ENCODE measurements around the gene KRT7. TPM values are rescaled to one million over a fixed set of nuclear protein-coding genes. Genes with fewer than 3 reads are reported as not detected.
A peak's percentile ranks its signal among the peaks of the same experiment; 100 is the strongest.
"Not testable (repeated sequence)": the region's sequence is repeated elsewhere in the genome, so short reads cannot be mapped to it uniquely, and the experiment has no call there.

KRT7 gene
- total and polyA plus RNA-seq, 2 donors (not counting 3 experiments of a cell fraction or from before 2014, with no cell fraction given): 120 to 293 TPM

DNA sequence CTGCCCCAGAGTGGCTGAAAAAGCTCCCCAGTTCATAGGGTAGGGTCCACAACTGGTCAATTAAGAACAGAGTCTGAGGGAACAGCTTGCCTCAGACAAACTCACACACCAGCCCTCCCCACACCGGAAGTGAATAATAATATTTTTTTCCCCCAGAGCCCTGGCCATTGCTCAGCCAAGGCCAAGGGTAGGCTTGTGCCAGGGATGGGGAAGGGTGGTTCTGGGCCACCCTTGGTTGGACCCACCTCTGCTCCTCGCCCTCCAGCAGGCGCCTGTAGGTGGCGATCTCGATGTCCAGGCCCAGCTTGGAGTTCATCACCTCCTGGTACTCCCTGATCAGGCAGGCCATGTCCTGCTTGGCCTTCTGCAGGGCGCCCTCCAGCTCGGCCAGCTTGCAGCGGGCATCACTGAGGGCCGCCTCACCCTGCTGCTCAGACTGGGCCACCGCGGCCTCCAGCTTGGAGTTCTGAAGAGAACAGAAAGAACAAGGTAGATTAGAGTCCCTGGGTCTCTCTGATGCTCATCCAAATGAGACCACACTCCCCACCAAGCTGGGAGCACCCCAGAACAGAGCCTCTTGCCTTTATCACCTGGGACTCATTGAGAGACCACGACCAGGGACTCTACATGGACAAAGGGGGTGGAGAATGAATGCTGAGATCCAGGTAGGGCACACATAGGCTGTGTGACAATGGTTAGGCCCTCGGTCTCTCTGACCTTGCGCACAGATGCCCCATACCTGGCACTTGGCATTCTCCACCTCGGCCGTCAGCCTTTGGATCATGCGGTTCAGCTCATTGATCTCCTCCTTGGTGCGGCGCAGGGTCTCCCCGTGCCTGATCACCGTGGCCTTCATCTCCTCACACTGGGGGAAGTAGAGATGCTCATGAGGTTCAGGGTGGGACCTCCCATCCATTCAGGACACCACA is 54.1 kb downstream of the KRT7 start:
- ChIA-PET POLR2A (interaction anchor here (0.7 kb wide), 1 partner anchor 21 kb away, joined by 3 read pairs; no protein-coding TSS in a partner anchor), CTCF (interaction anchor here (1.1 to 2.0 kb wide), 2 partner anchors 8 to 10 kb away, joined by 5 read pairs; no protein-coding TSS in a partner anchor)
- H3K4me3 ChIP-seq (replicated peaks in 1 of 3; ENCODE audit: insufficient read depth in 1 of 3, low read depth in 1 of 3, low read length in 3 of 3); H3K36me3 ChIP-seq (ENCODE audit: control insufficient read depth in 2 of 2, extremely low read depth in 1 of 2, insufficient read depth in 2 of 2, low read length in 2 of 2); BruUV-seq (replicated peaks); FAIRE-seq; DNase-seq (ENCODE audit: low read depth, low spot score); H4K20me1 ChIP-seq (replicated peaks; ENCODE audit: control insufficient read depth, extremely low read depth, insufficient read depth, low read length); intact Hi-C loops (cut with micrococcal nuclease); H3K27ac ChIP-seq (ENCODE audit: insufficient read depth, low read depth, low read length); H3K4me1 ChIP-seq (ENCODE audit: control insufficient read depth, extremely low read depth, insufficient read depth, low read length); H3K9me3 ChIP-seq (replicated peaks; ENCODE audit: control insufficient read depth, insufficient read depth, low read length); H3K9me1 ChIP-seq (replicated peaks; ENCODE audit: control insufficient read depth, extremely low read depth, insufficient read depth, low read length); H3K4me2 ChIP-seq (ENCODE audit: insufficient read depth, low read length); dilution Hi-C loops (cut with MboI; ENCODE audit: extremely low pct_ligation_motif_present, low sequenced_read_pairs); H3K79me2 ChIP-seq (ENCODE audit: control insufficient read depth, insufficient read depth, low read length); H3K27me3 ChIP-seq (ENCODE audit: control insufficient read depth in 2 of 2, insufficient read depth in 2 of 2, low read length in 2 of 2); H3K9ac ChIP-seq (replicated peaks; ENCODE audit: extremely low read depth, insufficient read depth, low read length); H2AFZ ChIP-seq (ENCODE audit: low read depth, low read length): not testable (repeated sequence)

DNA sequence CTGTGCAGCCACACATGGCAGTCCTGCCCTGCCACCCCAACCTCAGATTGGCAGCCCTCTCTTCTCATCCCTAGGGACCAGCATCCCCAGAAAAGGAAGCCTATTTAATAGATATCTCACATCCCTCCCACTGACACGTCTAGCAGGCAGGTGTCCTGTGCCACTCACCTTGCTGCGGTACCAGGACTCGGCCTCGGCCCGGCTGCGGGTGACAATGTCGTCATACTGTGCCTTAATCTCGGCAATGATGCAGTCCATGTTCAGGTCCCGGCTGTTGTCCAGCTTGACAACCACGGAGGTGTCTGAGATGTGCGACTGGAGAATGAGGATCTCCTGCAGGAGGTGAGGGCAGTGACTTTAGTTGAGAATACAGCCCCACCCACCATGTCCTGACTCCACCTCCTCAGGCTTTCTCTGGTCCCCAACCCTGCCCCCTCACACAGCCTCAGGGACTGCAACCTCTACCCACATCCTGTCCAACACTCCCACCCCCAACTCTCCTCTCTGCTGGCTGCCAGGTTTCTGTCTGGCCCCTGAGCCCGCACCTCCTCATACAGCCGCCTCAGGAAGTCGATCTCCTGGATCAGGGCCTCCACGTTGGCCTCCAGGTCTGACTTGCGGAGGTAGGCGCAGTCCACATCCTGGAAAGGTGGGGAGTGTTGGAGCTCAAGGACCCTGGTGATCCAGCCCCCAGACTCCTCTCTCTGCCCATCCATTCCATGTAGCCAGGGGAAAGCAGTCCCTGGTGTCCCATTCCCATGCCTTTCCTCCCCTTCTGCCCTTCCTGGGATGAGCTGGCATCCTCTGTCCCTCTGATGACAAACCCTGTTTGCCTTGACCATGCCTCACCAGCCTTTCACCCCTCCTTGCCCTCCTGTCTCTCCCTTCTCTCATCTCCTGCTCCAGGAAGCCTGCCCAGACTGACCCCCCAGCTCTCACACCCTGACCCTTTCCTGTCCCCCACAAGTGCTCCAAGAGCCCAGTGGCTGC is 55.1 kb downstream of the KRT7 start:
- CTCF ChIA-PET: interaction anchor here (1.1 kb wide), 1 partner anchor 9 kb away, joined by 5 read pairs; no protein-coding TSS in a partner anchor
- dilution Hi-C loops (cut with MboI; ENCODE audit: extremely low pct_ligation_motif_present, low sequenced_read_pairs); H3K4me3 ChIP-seq (replicated peaks in 1 of 3; ENCODE audit: insufficient read depth in 1 of 3, low read depth in 1 of 3, low read length in 3 of 3); H4K20me1 ChIP-seq (replicated peaks; ENCODE audit: control insufficient read depth, extremely low read depth, insufficient read depth, low read length); H3K9me3 ChIP-seq (replicated peaks; ENCODE audit: control insufficient read depth, insufficient read depth, low read length); DNase-seq (ENCODE audit: low read depth, low spot score); H3K79me2 ChIP-seq (ENCODE audit: control insufficient read depth, insufficient read depth, low read length); BruUV-seq (replicated peaks); POLR2A ChIA-PET; H3K4me2 ChIP-seq (ENCODE audit: insufficient read depth, low read length); H3K36me3 ChIP-seq (ENCODE audit: control insufficient read depth in 2 of 2, extremely low read depth in 1 of 2, insufficient read depth in 2 of 2, low read length in 2 of 2); H2AFZ ChIP-seq (ENCODE audit: low read depth, low read length); H3K4me1 ChIP-seq (ENCODE audit: control insufficient read depth, extremely low read depth, insufficient read depth, low read length); H3K9ac ChIP-seq (replicated peaks; ENCODE audit: extremely low read depth, insufficient read depth, low read length); intact Hi-C loops (cut with micrococcal nuclease); H3K27ac ChIP-seq (ENCODE audit: insufficient read depth, low read depth, low read length); H3K9me1 ChIP-seq (replicated peaks; ENCODE audit: control insufficient read depth, extremely low read depth, insufficient read depth, low read length): not testable (repeated sequence)
- H3K27me3 ChIP-seq (ENCODE audit: control insufficient read depth in 2 of 2, insufficient read depth in 2 of 2, low read length in 2 of 2): peaks cover 11 to 15% of the 10 kb centered on the region in 2 experiments
- peak; percentile 21 for FAIRE-seq

DNA sequence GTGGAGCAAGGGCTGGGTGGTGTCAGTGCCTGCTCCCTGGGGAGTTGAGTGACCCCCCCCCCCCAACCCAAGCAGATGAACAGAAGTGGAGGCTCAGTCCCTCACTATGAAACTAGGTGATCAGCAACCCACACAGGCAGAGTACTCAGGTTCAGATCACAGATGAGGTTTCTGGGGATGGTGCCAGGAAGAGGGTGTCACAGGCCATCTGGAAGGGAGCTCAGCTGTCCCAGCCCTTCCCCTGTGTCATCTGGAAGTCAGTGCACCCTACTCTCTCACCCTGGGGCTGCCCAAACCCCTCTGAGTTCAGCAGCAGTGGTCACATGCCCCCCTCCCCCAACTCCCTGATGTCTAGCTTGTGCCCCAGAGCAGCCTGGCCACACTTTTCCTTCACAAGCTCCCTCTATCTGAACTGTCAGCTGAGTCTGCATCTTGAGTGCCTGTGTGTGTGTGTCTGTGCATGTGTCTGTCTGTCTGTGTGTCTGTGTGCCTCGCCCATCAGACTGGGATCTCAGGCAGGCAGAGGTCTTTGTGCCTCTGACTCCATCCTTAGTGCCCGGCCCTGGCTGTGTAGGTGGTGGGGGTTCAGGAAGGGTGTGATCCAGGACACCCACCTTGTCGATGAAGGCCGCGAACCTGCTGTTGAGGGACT is 57.6 kb downstream of the KRT7 start:
- dilution Hi-C loops (cut with MboI; ENCODE audit: extremely low pct_ligation_motif_present, low sequenced_read_pairs); H2AFZ ChIP-seq (ENCODE audit: low read depth, low read length); CTCF ChIA-PET: not testable (repeated sequence)

More for the DNA sequence above, 57.6 kb downstream of the KRT7 start:
- H3K79me2 ChIP-seq (ENCODE audit: control insufficient read depth, insufficient read depth, low read length); DNase-seq (ENCODE audit: low read depth, low spot score); BruUV-seq (replicated peaks); POLR2A ChIA-PET; H4K20me1 ChIP-seq (replicated peaks; ENCODE audit: control insufficient read depth, extremely low read depth, insufficient read depth, low read length); H3K4me1 ChIP-seq (ENCODE audit: control insufficient read depth, extremely low read depth, insufficient read depth, low read length); H3K9ac ChIP-seq (replicated peaks; ENCODE audit: extremely low read depth, insufficient read depth, low read length); FAIRE-seq; H3K4me2 ChIP-seq (ENCODE audit: insufficient read depth, low read length); H3K9me1 ChIP-seq (replicated peaks; ENCODE audit: control insufficient read depth, extremely low read depth, insufficient read depth, low read length); H3K36me3 ChIP-seq (ENCODE audit: control insufficient read depth in 2 of 2, extremely low read depth in 1 of 2, insufficient read depth in 2 of 2, low read length in 2 of 2); H3K27ac ChIP-seq (ENCODE audit: insufficient read depth, low read depth, low read length); H3K9me3 ChIP-seq (replicated peaks; ENCODE audit: control insufficient read depth, insufficient read depth, low read length); H3K4me3 ChIP-seq (replicated peaks in 1 of 3; ENCODE audit: insufficient read depth in 1 of 3, low read depth in 1 of 3, low read length in 3 of 3): not testable (repeated sequence)
- H3K27me3 ChIP-seq (ENCODE audit: control insufficient read depth in 2 of 2, insufficient read depth in 2 of 2, low read length in 2 of 2): peaks cover 20 to 31% of the 10 kb centered on the region in 2 experiments
- intact Hi-C loops (cut with micrococcal nuclease): loop anchor here (5.0 kb wide), 1 partner anchor 532 kb away; no protein-coding TSS in a partner anchor
